Urinary bladder (tissue), 4 donors: ENCODE data around the gene GGT5. TPM values are rescaled to one million over a fixed set of nuclear protein-coding genes. Genes with fewer than 3 reads are reported as not detected.
"Not testable (repeated sequence)": the region's sequence is repeated elsewhere in the genome, so short reads cannot be mapped to it uniquely, and the experiment has no call there.

Experiments used
- DNase-seq: peaks from one replicate; pipeline ENCODE4 v3.0.0-alpha.2; 2015; ENCODE audit errors: extremely low spot score
- H3K27ac ChIP-seq: one replicate; pipeline ENCODE4 v1.5.1; 2013; ENCODE audit warnings: low read depth, mild to moderate bottlenecking, moderate library complexity
- H3K36me3 ChIP-seq: one replicate; pipeline ENCODE4 v1.6.1; 2013; ENCODE audit warnings: mild to moderate bottlenecking, moderate library complexity; ENCODE audit not compliant: insufficient read depth
- H3K4me1 ChIP-seq: one replicate; pipeline ENCODE4 v1.6.1; 2013; ENCODE audit warnings: mild to moderate bottlenecking, moderate library complexity; ENCODE audit not compliant: insufficient read depth
- H3K4me3 ChIP-seq: one replicate; pipeline ENCODE4 v1.5.1; 2013; ENCODE audit warnings: low read depth, low read length
- WGBS: extraction: QIAGEN DNeasy Blood & Tissue Kit; methylation state at CpG from one replicate; pipeline ENCODE4 v1.1.7; 2013; 5-methylcytosine and 5-hydroxymethylcytosine counted together
- polyA plus RNA-seq: library from polyadenylated mRNA; stranded (reverse); fragments of 200-250 nt; gene quantifications from one replicate; pipeline ENCODE4 v1.2.3, GENCODE V29; 2013
- total RNA-seq: library from RNA; depleted of rRNA; stranded (reverse); fragments of >200 nt; gene quantifications from one replicate; pipeline ENCODE4 v1.2.3, GENCODE V29; 2014
- donor health status: healthy with polysubstance abuse.
- donor health status: healthy.

Gene GGT5
- total and polyA plus RNA-seq, 2 donors, result 3.4 to 101 TPM

GRCh38 chr22:24273906-24274305, 29.0 kb upstream of the GGT5 start:
- DNase-seq, H3K36me3 ChIP-seq, H3K27ac ChIP-seq, H3K4me1 ChIP-seq, H3K4me3 ChIP-seq: not testable (repeated sequence)
- 65% methylated on average over 4 of the region's 4 CpGs for WGBS

- 91% methylated on average over 2 of the region's 2 CpGs for WGBS
- H3K4me3 ChIP-seq, H3K36me3 ChIP-seq, H3K4me1 ChIP-seq, DNase-seq, H3K27ac ChIP-seq: not testable (repeated sequence)
Measured at GRCh38 chr22:24273031-24273430, 28.1 kb upstream of the GGT5 start.

GRCh38 chr22:24271386-24271854, 26.5 kb upstream of the GGT5 start:
- H3K4me3 ChIP-seq, result peak overlapping the region; percentile 90
- 1% methylated on average over 25 of the region's 25 CpGs for WGBS
- no peaks in the 10 kb centered on the region for H3K36me3 ChIP-seq
- no peak for DNase-seq
- no peaks in the 10 kb centered on the region for H3K4me1 ChIP-seq
- peak overlapping the region; percentile 82 for H3K27ac ChIP-seq

- peak; percentile 74 for DNase-seq
- Histone ChIP-seq H3K4me3 (peak within 1 kb of the TSS; percentile 90), H3K27ac (peak within 1 kb of the TSS; percentile 82), H3K4me1 (no peaks in the 10 kb centered on the region), H3K36me3 (no peaks in the 10 kb centered on the region)
- under 1% methylated on average over 89 of the region's 89 CpGs for WGBS
Measured at GRCh38 chr22:24270556-24271385, 25.9 kb upstream of the GGT5 start, which contains the start of gene SPECC1L. SPECC1L (plus strand) TSS chr22:24270831; CDS start chr22:24302232, 31,401 bp downstream.

- not testable (repeated sequence) for H3K27ac ChIP-seq, H3K36me3 ChIP-seq, H3K4me3 ChIP-seq, H3K4me1 ChIP-seq, DNase-seq
- 90% methylated on average over 6 of the region's 6 CpGs for WGBS
Measured at GRCh38 chr22:24266495-24266894, 21.6 kb upstream of the GGT5 start.

- no peak overlapping the region for H3K4me3 ChIP-seq
- no peaks in the 10 kb centered on the region for H3K36me3 ChIP-seq
- DNase-seq, result no peak
- no peak overlapping the region for H3K27ac ChIP-seq
- no peaks in the 10 kb centered on the region for H3K4me1 ChIP-seq
Measured at GRCh38 chr22:24265734-24266133, 20.9 kb upstream of the GGT5 start.

- H3K36me3 ChIP-seq, H3K4me1 ChIP-seq, H3K27ac ChIP-seq, H3K4me3 ChIP-seq, DNase-seq: not testable (repeated sequence)
- WGBS, result 65% methylated on average over 3 of the region's 9 CpGs
Measured at GRCh38 chr22:24264329-24264896, 19.5 kb upstream of the GGT5 start.

- WGBS, result 97% methylated on average over 18 of the region's 19 CpGs
- DNase-seq, H3K36me3 ChIP-seq, H3K4me1 ChIP-seq, H3K27ac ChIP-seq, H3K4me3 ChIP-seq: not testable (repeated sequence)
Measured at GRCh38 chr22:24263479-24263878, 18.6 kb upstream of the GGT5 start.

- DNase-seq, H3K36me3 ChIP-seq, H3K4me3 ChIP-seq, H3K27ac ChIP-seq, H3K4me1 ChIP-seq: not testable (repeated sequence)
- WGBS, result 94% methylated on average over 18 of the region's 18 CpGs
Measured at GRCh38 chr22:24262185-24262749, 17.4 kb upstream of the GGT5 start.

- H3K36me3 ChIP-seq, H3K4me1 ChIP-seq, H3K4me3 ChIP-seq, DNase-seq, H3K27ac ChIP-seq: not testable (repeated sequence)
- 21% methylated on average over 9 of the region's 10 CpGs for WGBS
Measured at GRCh38 chr22:24259459-24259858, 14.6 kb upstream of the GGT5 start.

- not testable (repeated sequence) for H3K4me1 ChIP-seq, DNase-seq, H3K36me3 ChIP-seq, H3K4me3 ChIP-seq, H3K27ac ChIP-seq
- 96% methylated on average over 6 of the region's 7 CpGs for WGBS
Measured at GRCh38 chr22:24256736-24257135, 11.9 kb upstream of the GGT5 start.

GRCh38 chr22:24256136-24256535, 11.3 kb upstream of the GGT5 start:
- H3K4me3 ChIP-seq, DNase-seq, H3K4me1 ChIP-seq, H3K27ac ChIP-seq, H3K36me3 ChIP-seq: not testable (repeated sequence)
- WGBS, result 95% methylated on average over 11 of the region's 13 CpGs

- not testable (repeated sequence) for H3K36me3 ChIP-seq, H3K4me1 ChIP-seq, H3K4me3 ChIP-seq, DNase-seq, H3K27ac ChIP-seq
- 94% methylated on average over 12 of the region's 12 CpGs for WGBS
Measured at GRCh38 chr22:24253126-24253525, 8.2 kb upstream of the GGT5 start.

GRCh38 chr22:24251286-24251685, 6.4 kb upstream of the GGT5 start:
- not testable (repeated sequence) for H3K4me1 ChIP-seq, H3K27ac ChIP-seq, DNase-seq, H3K4me3 ChIP-seq, H3K36me3 ChIP-seq
- 94% methylated on average over 21 of the region's 28 CpGs for WGBS
